GM12878 (cell line): ENCODE data around the gene ARHGEF17. TPM values are rescaled to one million over a fixed set of nuclear protein-coding genes. Genes with fewer than 3 reads are reported as not detected.

Experiments
- ATAC-seq: fragments of 200-7000 bp; cut with Tn5 transposase; 3 replicates; pipeline ENCODE4 v1.9.1; 2020; ENCODE audit warnings: mild to moderate bottlenecking, moderate library complexity
- BruUV-seq: library from RNA; stranded (reverse); fragments of 400-500 nt; replicated peaks from 2 replicates; lab custom pipeline; 2021; lab: Mats Ljungman, UMichigan
- CTCF ChIA-PET: fragments of 300-600 bp; sonication (Branson Sonifier 250); formaldehyde crosslinking; extraction: SDS; loops from one replicate; lab custom pipeline; 2021; ENCODE audit warnings: inconsistent platforms; lab: Yijun Ruan, JAX
- POLR2A ChIA-PET: fragments of 350-600 bp; formaldehyde crosslinking; extraction: SDS; loops from one replicate; lab custom pipeline; 2021; ENCODE audit warnings: inconsistent platforms; lab: Charles Lee
- RAD21 ChIA-PET: fragments of 300-600 bp; sonication (Branson Sonifier 250); formaldehyde crosslinking; loops from one replicate; lab custom pipeline; 2023; ENCODE audit warnings: antibody characterized with exemption; ENCODE audit not compliant: unreplicated experiment; lab: Charles Lee
- SMC1A ChIA-PET: fragments of 300-600 bp; sonication (Branson Sonifier 250); formaldehyde crosslinking; loops from one replicate; lab custom pipeline; 2023; ENCODE audit not compliant: unreplicated experiment, uncharacterized antibody; lab: Charles Lee
- DNase-seq: peaks from one replicate; pipeline ENCODE4 v3.0.0-alpha.2; 2011; ENCODE audit warnings: low read depth, low spot score
- FAIRE-seq: peaks from 3 replicates; lab custom pipeline; 2011; peaks lifted over from hg19 to GRCh38; lab: Jason Lieb, UNC
- H2AFZ ChIP-seq: 2 replicates; pipeline ENCODE4 v1.6.0; 2011; ENCODE audit warnings: low read depth, low read length, control low read depth; ENCODE audit not compliant: control insufficient read depth
- H3K27ac ChIP-seq: 2 replicates; pipeline ENCODE4 v1.5.1; 2011; ENCODE audit warnings: control low read depth; ENCODE audit not compliant: control insufficient read depth, insufficient read depth
- H3K27me3 ChIP-seq, 2 experiments: replicated peaks in 1 of 2; 2 replicates each; pipeline versions ENCODE4 v1.6.0 to v1.6.1; 2011; ENCODE audit warnings: low read length in 1 of 2; ENCODE audit not compliant: control insufficient read depth in 2 of 2, insufficient read depth in 2 of 2
- H3K36me3 ChIP-seq, 2 experiments: 2 replicates each; pipeline ENCODE4 v1.5.1; 2011; ENCODE audit warnings: low read length in 1 of 2; ENCODE audit not compliant: control insufficient read depth in 2 of 2, insufficient read depth in 2 of 2
- H3K4me1 ChIP-seq: 2 replicates; pipeline ENCODE4 v1.6.1; 2011; ENCODE audit warnings: mild to moderate bottlenecking, low read length, moderate library complexity, mixed read lengths; ENCODE audit not compliant: control insufficient read depth, insufficient read depth
- H3K4me2 ChIP-seq: 2 replicates; pipeline ENCODE4 v1.6.0; 2011; ENCODE audit warnings: control low read depth; ENCODE audit not compliant: control insufficient read depth, insufficient read depth
- H3K4me3 ChIP-seq: fragments of 200-600 bp; sonication (generic); 2 replicates; pipeline ENCODE4 v1.5.1; 2016
- H3K79me2 ChIP-seq: 2 replicates; pipeline ENCODE4 v1.6.0; 2011; ENCODE audit warnings: low read length; ENCODE audit not compliant: control insufficient read depth, insufficient read depth
- H3K9ac ChIP-seq: 2 replicates; pipeline ENCODE4 v1.8.0; 2011; ENCODE audit warnings: low read length, control low read depth, mixed read lengths; ENCODE audit not compliant: control insufficient read depth, insufficient read depth
- H3K9me3 ChIP-seq: replicated peaks from 3 replicates; pipeline ENCODE4 v1.5.1; 2011; ENCODE audit warnings: mild to moderate bottlenecking, low read length; ENCODE audit not compliant: control insufficient read depth, insufficient read depth
- H4K20me1 ChIP-seq: 2 replicates; pipeline ENCODE4 v1.6.0; 2011; ENCODE audit not compliant: control insufficient read depth, insufficient read depth
- BCL11A ChIP-seq: IDR thresholded peaks from 2 replicates; pipeline ENCODE4 v1.6.1; 2011; ENCODE audit warnings: low read depth, low read length
- BCLAF1 ChIP-seq: fragments of 450-650 bp; IDR thresholded peaks from 2 replicates; pipeline ENCODE4 v1.6.1; 2017; ENCODE audit warnings: antibody characterized with exemption, mild to moderate bottlenecking, moderate library complexity
- BHLHE40 ChIP-seq, 2 experiments: fragments of 450-650 bp in 1 of 2; IDR thresholded peaks; 2 replicates each; pipeline ENCODE4 v1.6.1; 2011 to 2017; ENCODE audit warnings: low read depth in 2 of 2, borderline replicate concordance in 1 of 2, improper control_type of control experiment in 1 of 2, low read length in 1 of 2, mild to moderate bottlenecking in 1 of 2
- BMI1 ChIP-seq: fragments of 450-650 bp; IDR thresholded peaks from 2 replicates; pipeline ENCODE4 v1.6.1; 2016; ENCODE audit warnings: mild to moderate bottlenecking, moderate library complexity, borderline replicate concordance
- CBFB ChIP-seq: IDR thresholded peaks from 2 replicates; pipeline ENCODE4 v1.6.1; 2016; ENCODE audit warnings: antibody characterized with exemption, low read depth
- CEBPB ChIP-seq, 2 experiments: fragments of 150-350 bp in 1 of 2; IDR thresholded peaks; 2 replicates each; pipeline ENCODE4 v1.6.1; 2012 to 2014; ENCODE audit warnings: low read depth in 2 of 2, low read length in 2 of 2, borderline replicate concordance in 1 of 2, inconsistent platforms in 1 of 2
- EP300 ChIP-seq, 2 experiments: fragments of 150-350 bp in 1 of 2; IDR thresholded peaks; 2 replicates each; pipeline ENCODE4 v1.6.1; 2011 to 2012; ENCODE audit warnings: low read depth in 2 of 2, low read length in 2 of 2, borderline replicate concordance in 1 of 2, improper control_type of control experiment in 1 of 2, inconsistent platforms in 1 of 2; ENCODE audit not compliant: control insufficient read depth in 1 of 2
- FOXM1 ChIP-seq: IDR thresholded peaks from 2 replicates; pipeline ENCODE4 v1.6.1; 2012; ENCODE audit warnings: low read depth, mild to moderate bottlenecking, inconsistent platforms, low read length, moderate library complexity
- IKZF2 ChIP-seq, 2 experiments: fragments of 450-650 bp; IDR thresholded peaks; 2 replicates each; pipeline ENCODE4 v1.6.1; 2017; ENCODE audit warnings: mild to moderate bottlenecking in 2 of 2, moderate library complexity in 2 of 2
- MEF2A ChIP-seq: IDR thresholded peaks from 2 replicates; pipeline ENCODE4 v1.6.1; 2011; ENCODE audit warnings: low read depth, mild to moderate bottlenecking, low read length, moderate library complexity; ENCODE audit not compliant: insufficient read depth
- PAX8 ChIP-seq: fragments of 450-650 bp; IDR thresholded peaks from 2 replicates; pipeline ENCODE4 v1.6.1; 2017; ENCODE audit warnings: mild to moderate bottlenecking, moderate library complexity
- PML ChIP-seq: IDR thresholded peaks from 2 replicates; pipeline ENCODE4 v1.6.1; 2012; ENCODE audit warnings: low read length, inconsistent platforms
- SKIL ChIP-seq: fragments of 450-650 bp; IDR thresholded peaks from 2 replicates; pipeline ENCODE4 v1.6.1; 2017; ENCODE audit warnings: mild to moderate bottlenecking, low read depth, inconsistent platforms; ENCODE audit not compliant: poor library complexity, severe bottlenecking
- SMC3 ChIP-seq: IDR thresholded peaks from 2 replicates; pipeline ENCODE4 v1.6.1; 2011; ENCODE audit warnings: low read length, improper control_type of control experiment, borderline replicate concordance
- TBL1XR1 ChIP-seq: IDR thresholded peaks from 2 replicates; pipeline ENCODE4 v1.6.1; 2012; ENCODE audit warnings: low read depth, low read length, improper control_type of control experiment
- ZNF207 ChIP-seq: fragments of 450-650 bp; IDR thresholded peaks from 2 replicates; pipeline ENCODE4 v1.6.1; 2014; ENCODE audit warnings: antibody characterized with exemption, mild to moderate bottlenecking, borderline replicate concordance
- ZNF384 ChIP-seq: IDR thresholded peaks from 2 replicates; pipeline ENCODE4 v1.6.1; 2012; ENCODE audit warnings: low read depth, mild to moderate bottlenecking, low read length, improper control_type of control experiment, borderline replicate concordance
- WGBS: methylation state at CpG from one replicate; pipeline ENCODE4 v1.1.6; 2016; ENCODE audit warnings: low lambda C conversion rate; ENCODE audit not compliant: insufficient replicate concordance, insufficient coverage; ENCODE audit errors: missing lambda C conversion rate; 5-methylcytosine and 5-hydroxymethylcytosine counted together
- in situ Hi-C: fragments of 300-500 bp; cut with MboI; formaldehyde crosslinking; loops from 9 replicates; pipeline ENCODE4 v1.14.3; 2018; ENCODE audit warnings: mixed read lengths
- intact Hi-C: fragments of 100-400 bp; cut with micrococcal nuclease; formaldehyde crosslinking; loops from one replicate; pipeline ENCODE4 v1.14.2; 2022; ENCODE audit not compliant: unreplicated experiment
- polyA plus RNA-seq, 11 experiments: library from polyadenylated mRNA; depleted of rRNA in 4 of 11; unstranded in 6 of 11; stranded (reverse) in 5 of 11; fragments of >200 nt; fragmentation: Nextera tagmentation in 4 of 11; fragmentation: Illumina TruSeq in 1 of 11; extraction: Ambion mirVana in 4 of 11; extraction: Trizol in 1 of 11; gene quantifications; 1 replicate in 1 of 11; 2 replicates in 10 of 11; pipeline versions ENCODE4 v1.2.1 to v1.2.3, GENCODE V29; 2011 to 2016; ENCODE audit warnings: inconsistent platforms in 2 of 11, missing spikeins in 2 of 11, low read depth in 1 of 11
- total RNA-seq, 4 experiments: library from RNA; depleted of rRNA in 3 of 4; stranded (reverse); fragments of >200 nt in 3 of 4; fragmentation: Illumina TruSeq in 1 of 4; extraction: Trizol in 1 of 4; gene quantifications; 2 replicates each; pipeline versions ENCODE4 v1.2.1 to v1.2.3, GENCODE V29; 2013 to 2021
- TF ChIP-seq, protein P1 (sequence below): IDR thresholded peaks from 2 replicates; pipeline ENCODE4 v1.6.1; 2011; ENCODE audit warnings: borderline replicate concordance, low read depth, mild to moderate bottlenecking, moderate library complexity, mixed read lengths, low read length; ENCODE audit not compliant: insufficient read depth; ENCODE audit errors: extremely low read length

The ARHGEF17 gene
- total and polyA plus RNA-seq, 10 of the 15 experiments (the other 5 are each of a cell fraction or from before 2014, with no cell fraction given) = 0.15 to 11.0 (median 1.7) TPM

DNA sequence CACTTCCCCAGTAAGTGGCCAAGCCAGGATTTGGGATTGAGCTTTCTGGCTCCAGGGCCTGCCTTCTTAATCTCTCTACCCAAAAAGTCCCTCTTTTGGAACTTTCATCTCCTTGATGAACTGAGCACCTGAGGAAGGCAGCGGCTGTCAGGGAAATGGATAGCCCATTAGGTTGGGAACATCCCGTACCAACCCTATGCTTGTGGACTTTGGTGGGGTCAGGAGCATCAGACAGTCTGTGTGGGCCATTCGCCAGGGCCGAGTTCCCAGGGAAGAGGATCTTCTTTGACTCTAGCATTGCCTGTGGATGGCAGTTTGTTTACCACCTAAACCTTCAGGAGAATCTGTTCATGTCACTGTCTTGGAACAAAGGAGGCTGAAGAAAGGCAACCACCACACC, 30.2 kb downstream of the ARHGEF17 start:
- BruUV-seq = no TSS peak
- Histone ChIP-seq H3K27ac (no peak overlapping the region), H3K9me3 (no peaks in the 10 kb centered on the region), H3K4me3 (no peak overlapping the region), H3K36me3 (peaks cover 0 to 2% of the 10 kb centered on the region in 2 experiments; a peak in 1 of 4 replicates)
- FAIRE-seq = no peak
- WGBS = 29% methylated on average over 4 of the region's 4 CpGs
- TF ChIP-seq IKZF2 (IDR thresholded peaks at IDR 0.05) = no peak
- TF ChIP-seq BHLHE40 (IDR thresholded peaks at IDR 0.05; ENCODE audit: borderline replicate concordance in 1 of 2, low read depth in 2 of 2, low read length in 1 of 2) = no peak
- TF ChIP-seq EP300 (IDR thresholded peaks at IDR 0.05; ENCODE audit: borderline replicate concordance in 1 of 2, control insufficient read depth in 1 of 2, low read depth in 2 of 2, low read length in 2 of 2) = no peak
- no peak for TF ChIP-seq BCLAF1
- TF ChIP-seq TBL1XR1 = no peak
- no peak for TF ChIP-seq CEBPB (IDR thresholded peaks at IDR 0.05; ENCODE audit: borderline replicate concordance in 1 of 2, low read depth in 2 of 2, low read length in 2 of 2)
- no peak for TF ChIP-seq SKIL
- TF ChIP-seq ZNF384 = no peak
- no peak for TF ChIP-seq FOXM1
- TF ChIP-seq CBFB = no peak
- no peak for TF ChIP-seq PML
- TF ChIP-seq MEF2A = no peak
- no peak for TF ChIP-seq SMC3
- no peak for TF ChIP-seq PAX8
- TF ChIP-seq BMI1 = no peak
- TF ChIP-seq ZNF207 = no peak
- no peak for TF ChIP-seq BCL11A
- TF ChIP-seq, protein P1, sequence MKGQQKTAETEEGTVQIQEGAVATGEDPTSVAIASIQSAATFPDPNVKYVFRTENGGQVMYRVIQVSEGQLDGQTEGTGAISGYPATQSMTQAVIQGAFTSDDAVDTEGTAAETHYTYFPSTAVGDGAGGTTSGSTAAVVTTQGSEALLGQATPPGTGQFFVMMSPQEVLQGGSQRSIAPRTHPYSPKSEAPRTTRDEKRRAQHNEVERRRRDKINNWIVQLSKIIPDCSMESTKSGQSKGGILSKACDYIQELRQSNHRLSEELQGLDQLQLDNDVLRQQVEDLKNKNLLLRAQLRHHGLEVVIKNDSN = no peak
- TF ChIP-seq, all 136 proteins: peak for 0
- Histone ChIP-seq H3K9ac (no peak overlapping the region), H3K79me2 (no peaks in the 10 kb centered on the region), H3K4me2 (no peak overlapping the region), H2AFZ (no peak overlapping the region), H3K4me1 (peaks cover 14% of the 10 kb centered on the region), H3K27me3 (no peaks in the 10 kb centered on the region), H4K20me1 (no peaks in the 10 kb centered on the region)
- ChIA-PET CTCF (interaction anchor here (4.2 to 9.3 kb wide), 3 partner anchors 12 to 43 kb away, joined by 29 to 326 read pairs (median 287); partner anchors contain the start of gene ARHGEF17), POLR2A (no interaction called here), RAD21 (interaction anchor here (6.2 kb wide), 1 partner anchor 34 kb away, joined by 227 read pairs; the partner anchor contains the start of gene ARHGEF17), SMC1A (interaction anchor here (6.2 kb wide), 1 partner anchor 31 kb away, joined by 134 read pairs; the partner anchor contains the start of gene ARHGEF17)
- no peak for ATAC-seq
- intact Hi-C loops = no loop called here
- in situ Hi-C loops = loop anchor here (5.0 kb wide), 1 partner anchor 46 kb away; no protein-coding TSS in a partner anchor
- no peak for DNase-seq
